Central memory CD8-positive, alpha-beta T cell (primary cell): ENCODE data around the gene PPARG.
"Not testable (repeated sequence)": the region's sequence is repeated elsewhere in the genome, so short reads cannot be mapped to it uniquely, and the experiment has no call there.

Source experiments
- ATAC-seq: fragments of 150-1000 bp; cut with Tn5 transposase; replicated peaks from 2 replicates; pipeline ENCODE4 v1.10.0; 2022; ENCODE audit warnings: mild to moderate bottlenecking, moderate FRiP score, moderate number of reproducible peaks; ENCODE audit not compliant: poor library complexity, severe bottlenecking; ENCODE audit errors: extremely low read depth
- DNase-seq, 2 donors: peaks; one replicate each; pipeline ENCODE4 v3.0.0; 2021; ENCODE audit warnings: low spot score in 2 of 2
- H3K27ac Mint-ChIP-seq: one replicate; pipeline ENCODE4 v1.8.0; 2022; ENCODE audit warnings: low read depth, mild to moderate bottlenecking, moderate library complexity, mixed read lengths
- H3K27me3 Mint-ChIP-seq: one replicate; pipeline ENCODE4 v1.8.0; 2022; ENCODE audit warnings: mixed read lengths
- H3K36me3 Mint-ChIP-seq: one replicate; pipeline ENCODE4 v1.8.0; 2022; ENCODE audit warnings: mild to moderate bottlenecking, moderate library complexity, mixed read lengths; ENCODE audit not compliant: insufficient read depth
- H3K4me1 Mint-ChIP-seq: one replicate; pipeline ENCODE4 v1.8.0; 2022; ENCODE audit warnings: mixed read lengths
- H3K4me3 Mint-ChIP-seq: one replicate; pipeline ENCODE4 v1.8.0; 2022; ENCODE audit warnings: mild to moderate bottlenecking, moderate library complexity, mixed read lengths
- H3K9me3 Mint-ChIP-seq: one replicate; pipeline ENCODE4 v1.8.0; 2022; ENCODE audit warnings: mixed read lengths

The PPARG gene

DNA sequence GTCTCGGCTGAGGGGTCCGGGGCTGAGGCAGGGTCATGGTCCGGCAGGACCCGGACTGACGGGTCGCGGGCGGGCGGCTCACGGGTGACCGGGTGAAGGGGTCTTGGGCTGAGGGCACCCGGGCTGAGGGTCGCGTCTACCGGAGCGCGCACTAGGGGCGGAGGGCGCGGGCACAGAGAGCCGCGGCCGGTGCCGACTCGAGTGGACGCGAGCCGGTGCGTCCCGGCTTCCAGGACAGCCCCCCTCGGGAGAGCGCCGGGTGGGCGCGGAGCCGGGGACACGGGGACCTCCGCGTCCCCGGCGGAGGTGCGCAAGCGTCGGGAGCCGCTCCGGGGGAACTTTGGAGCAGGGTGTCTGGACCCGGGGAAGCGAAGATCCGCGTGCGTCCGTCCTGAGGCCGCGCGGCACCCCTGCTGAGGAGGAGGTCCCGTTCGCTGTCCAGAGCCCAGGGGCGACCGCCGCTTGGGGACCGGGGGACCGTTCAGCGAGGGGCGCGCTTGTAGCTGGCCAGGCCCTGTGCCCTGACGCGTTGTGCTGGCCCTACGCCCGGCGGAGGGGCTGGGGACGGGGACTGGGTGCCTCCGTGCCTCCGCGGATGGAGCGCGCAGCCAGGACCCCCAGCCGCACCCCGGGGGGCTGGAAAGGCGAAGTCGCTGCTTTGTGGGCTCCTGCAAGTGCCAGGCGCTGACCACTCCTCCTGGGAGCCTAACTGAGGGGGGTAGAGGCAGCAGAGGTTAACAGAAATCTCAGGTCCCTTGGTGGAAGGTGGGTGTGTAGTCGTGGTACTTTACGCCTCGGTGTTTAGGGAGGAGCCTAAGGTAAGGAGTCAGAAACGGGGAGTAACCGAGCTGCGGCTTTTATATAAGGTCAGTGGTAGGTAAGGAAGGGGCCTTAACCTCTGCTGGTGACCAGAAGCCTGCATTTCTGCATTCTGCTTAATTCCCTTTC lies at the start of gene PPARG:
TSS of gene PPARG (plus strand) at position 889 of the 948 bp plus-strand sequence. CDS start 90,642 bp downstream, outside the sequence.
- ATAC-seq (no peak), DNase-seq (no peak)
- Mint-ChIP-seq H3K4me1 (no peaks in the 10 kb centered on the region), H3K4me3 (no peak within 1 kb of the TSS), H3K27ac (no peak within 1 kb of the TSS), H3K9me3 (no peaks in the 10 kb centered on the region), H3K27me3 (peaks cover 60% of the 10 kb centered on the region), H3K36me3 (no peaks in the 10 kb centered on the region)

GRCh38 chr3:12239301-12239700 lies 49.6 kb upstream of the PPARG start:
- H3K4me3 Mint-ChIP-seq, result no peak overlapping the region
- H3K4me1 Mint-ChIP-seq, result no peaks in the 10 kb centered on the region
- no peak overlapping the region for H3K27ac Mint-ChIP-seq
- peaks cover 10% of the 10 kb centered on the region for H3K27me3 Mint-ChIP-seq
- no peaks in the 10 kb centered on the region for H3K36me3 Mint-ChIP-seq
- DNase-seq (no peak), ATAC-seq (no peak)
- H3K9me3 Mint-ChIP-seq, result no peaks in the 10 kb centered on the region

GRCh38 chr3:12242772-12243171 lies 46.1 kb upstream of the PPARG start:
- Mint-ChIP-seq H3K9me3 (no peaks in the 10 kb centered on the region), H3K36me3 (no peaks in the 10 kb centered on the region), H3K27ac (no peak overlapping the region), H3K27me3 (peaks cover 36% of the 10 kb centered on the region), H3K4me1 (no peaks in the 10 kb centered on the region), H3K4me3 (no peak overlapping the region)
- no peak for DNase-seq
- no peak for ATAC-seq

DNA sequence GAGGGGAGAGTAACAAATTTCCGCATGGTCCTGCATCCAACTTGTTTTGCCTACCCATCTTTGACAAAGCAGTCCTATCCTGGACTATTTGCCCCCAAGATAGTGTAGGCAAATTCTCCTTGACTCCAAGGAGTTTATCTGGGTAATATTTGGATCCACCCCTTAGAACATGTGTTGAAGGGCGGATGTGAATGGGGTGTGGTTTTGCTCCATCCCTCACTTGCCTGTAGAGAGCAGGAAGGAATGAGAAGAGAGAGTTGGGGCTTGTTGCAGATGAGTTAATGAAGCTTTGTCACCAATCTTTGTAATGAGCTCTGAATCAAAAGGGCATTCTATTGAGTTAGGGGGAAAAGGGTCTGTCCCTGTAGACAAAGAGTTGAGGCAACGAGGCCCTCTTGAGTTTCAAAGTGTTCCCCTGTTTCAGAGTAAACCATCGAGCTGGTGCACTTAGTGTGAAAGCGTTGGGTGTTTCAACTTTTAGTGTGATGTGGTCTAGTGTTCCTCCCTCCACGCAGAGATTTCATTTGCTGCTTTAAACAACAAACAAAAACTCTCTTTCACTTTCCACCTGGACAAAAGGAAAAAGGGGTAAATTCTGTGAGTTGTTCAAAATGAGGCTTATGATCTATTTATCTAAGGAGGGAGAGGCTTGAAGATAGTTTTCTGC lies 42.2 kb upstream of the PPARG start:
- Mint-ChIP-seq H3K27ac (no peak overlapping the region), H3K9me3 (peaks cover 5% of the 10 kb centered on the region), H3K4me3 (no peak overlapping the region), H3K36me3 (no peaks in the 10 kb centered on the region), H3K4me1 (no peaks in the 10 kb centered on the region), H3K27me3 (peaks cover 59% of the 10 kb centered on the region)
- DNase-seq (no peak), ATAC-seq (no peak)

- no peak for ATAC-seq
- Mint-ChIP-seq H3K27ac (no peak overlapping the region), H3K4me1 (no peaks in the 10 kb centered on the region), H3K36me3 (no peaks in the 10 kb centered on the region), H3K4me3 (no peak overlapping the region), H3K27me3 (peaks cover 59% of the 10 kb centered on the region), H3K9me3 (peaks cover 5% of the 10 kb centered on the region)
- DNase-seq, result no peak
Measured at GRCh38 chr3:12247411-12247810, 41.5 kb upstream of the PPARG start.

- ATAC-seq, result no peak
- Mint-ChIP-seq H3K4me3 (no peak overlapping the region), H3K9me3 (peaks cover 5% of the 10 kb centered on the region), H3K36me3 (no peaks in the 10 kb centered on the region), H3K4me1 (no peaks in the 10 kb centered on the region), H3K27me3 (peaks cover 59% of the 10 kb centered on the region), H3K27ac (no peak overlapping the region)
- no peak for DNase-seq
Measured at GRCh38 chr3:12249519-12249918, 39.4 kb upstream of the PPARG start.

- Mint-ChIP-seq H3K27ac (no peak overlapping the region), H3K9me3 (peaks cover 5% of the 10 kb centered on the region), H3K4me1 (no peaks in the 10 kb centered on the region), H3K4me3 (no peak overlapping the region), H3K36me3 (peaks cover 2% of the 10 kb centered on the region), H3K27me3 (peaks cover 45% of the 10 kb centered on the region)
- DNase-seq, result no peak
- ATAC-seq, result no peak
Measured at GRCh38 chr3:12252889-12253288, 36.0 kb upstream of the PPARG start.

GRCh38 chr3:12253516-12254343 lies 35.1 kb upstream of the PPARG start:
- H3K4me3 Mint-ChIP-seq, result no peak overlapping the region
- DNase-seq (no peak), ATAC-seq (no peak)
- H3K9me3 Mint-ChIP-seq, result peaks cover 4% of the 10 kb centered on the region
- H3K36me3 Mint-ChIP-seq, result peaks cover 2% of the 10 kb centered on the region
- H3K27ac Mint-ChIP-seq, result no peak overlapping the region
- H3K27me3 Mint-ChIP-seq, result peaks cover 45% of the 10 kb centered on the region
- H3K4me1 Mint-ChIP-seq, result no peaks in the 10 kb centered on the region

GRCh38 chr3:12255393-12255792 lies 33.5 kb upstream of the PPARG start:
- Mint-ChIP-seq H3K27ac (no peak overlapping the region), H3K36me3 (peaks cover 2% of the 10 kb centered on the region), H3K4me3 (no peak overlapping the region), H3K9me3 (no peaks in the 10 kb centered on the region), H3K4me1 (no peaks in the 10 kb centered on the region), H3K27me3 (peaks cover 38% of the 10 kb centered on the region)
- DNase-seq, result no peak
- ATAC-seq, result no peak

- Mint-ChIP-seq H3K27ac (no peak overlapping the region), H3K36me3 (peaks cover 2% of the 10 kb centered on the region), H3K4me1 (no peaks in the 10 kb centered on the region), H3K27me3 (peaks cover 33% of the 10 kb centered on the region), H3K4me3 (no peak overlapping the region), H3K9me3 (no peaks in the 10 kb centered on the region)
- ATAC-seq (no peak), DNase-seq (no peak)
Measured at GRCh38 chr3:12258911-12259310, 30.0 kb upstream of the PPARG start.

- H3K27me3 Mint-ChIP-seq, result peaks cover 31% of the 10 kb centered on the region
- not testable (repeated sequence) for H3K9me3 Mint-ChIP-seq, DNase-seq, H3K36me3 Mint-ChIP-seq, ATAC-seq, H3K27ac Mint-ChIP-seq, H3K4me1 Mint-ChIP-seq, H3K4me3 Mint-ChIP-seq
Measured at GRCh38 chr3:12262173-12262572, 26.7 kb upstream of the PPARG start.

DNA sequence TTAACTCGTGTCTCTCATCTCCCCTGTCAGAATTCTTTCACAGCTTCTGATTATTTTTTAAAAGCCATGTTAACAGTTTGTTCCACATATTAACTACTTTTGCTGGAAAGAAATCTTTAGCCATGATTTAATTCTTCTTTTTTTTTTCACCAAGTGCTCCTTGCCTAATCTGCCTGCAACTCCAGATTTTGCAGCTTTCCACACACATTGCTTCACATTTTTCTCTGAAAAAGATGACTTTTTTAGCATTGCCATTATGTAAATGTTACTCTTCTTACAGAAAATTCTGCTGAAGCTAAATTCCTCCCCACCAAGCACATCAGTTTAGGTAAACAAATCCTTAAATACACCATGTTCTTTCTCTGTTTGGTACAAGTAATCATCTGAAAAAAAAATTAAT lies 23.4 kb upstream of the PPARG start:
- H3K4me3 Mint-ChIP-seq, result no peak overlapping the region
- H3K27ac Mint-ChIP-seq, result no peak overlapping the region
- H3K4me1 Mint-ChIP-seq, result no peaks in the 10 kb centered on the region
- ATAC-seq (no peak), DNase-seq (no peak)
- no peaks in the 10 kb centered on the region for H3K36me3 Mint-ChIP-seq
- no peaks in the 10 kb centered on the region for H3K9me3 Mint-ChIP-seq
- peaks cover 8% of the 10 kb centered on the region for H3K27me3 Mint-ChIP-seq
